ENCODE data around the gene TBCD. TPM values are rescaled to one million over a fixed set of nuclear protein-coding genes. Genes with fewer than 3 reads are reported as not detected.

The TBCD gene
- total RNA-seq, 2 experiments from 2014 or later = 87.8 to 145 TPM

- POLR2A ChIA-PET = interaction anchor here (0.7 kb wide), 1 partner anchor 8 kb away, joined by 3 read pairs; no protein-coding TSS in a partner anchor
Measured at GRCh38 chr17:82835766-82836512, 84.1 kb downstream of the TBCD start.

DNA sequence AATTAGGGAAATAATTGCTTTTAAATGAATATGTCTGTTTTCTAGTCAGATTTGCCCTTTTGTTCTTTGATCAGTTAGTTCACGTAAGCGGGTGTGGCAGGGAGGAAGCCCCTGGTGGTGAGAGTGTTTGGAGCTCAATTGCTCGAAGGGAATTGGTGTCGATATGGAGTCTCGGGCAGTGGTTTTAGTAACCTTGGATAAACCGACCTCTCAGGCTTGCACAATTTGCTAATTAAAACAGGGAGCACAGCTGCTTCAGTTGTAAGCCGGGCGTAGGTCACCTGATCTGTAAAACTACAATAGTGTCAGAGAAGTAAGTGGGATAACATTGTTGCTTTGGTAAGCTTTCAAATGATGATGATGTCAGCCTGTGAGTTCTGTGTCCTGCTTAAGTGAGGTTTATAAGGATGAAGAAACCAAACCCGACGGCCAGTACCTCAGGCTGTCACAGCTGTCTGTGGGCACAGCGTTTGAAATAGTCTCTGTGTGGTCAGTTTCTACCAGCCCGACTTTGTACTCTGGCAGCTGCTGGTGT, 85.0 kb downstream of the TBCD start:
- intact Hi-C loops (cut with micrococcal nuclease; ENCODE audit: unreplicated experiment) = no loop called here
- Histone ChIP-seq H3K9me3 (ENCODE audit: low read length) (no peaks in the 10 kb centered on the region), H2AFZ (ENCODE audit: low read length) (no peak overlapping the region), H3K4me2 (ENCODE audit: low read length) (no peak overlapping the region), H4K20me1 (ENCODE audit: insufficient read depth, low read length) (no peaks in the 10 kb centered on the region), H3K9me2 (ENCODE audit: insufficient read depth, low read length) (no peaks in the 10 kb centered on the region), H3K36me3 (ENCODE audit: insufficient read depth, low read length) (peaks cover 11% of the 10 kb centered on the region; the same call in 1 of the 2 replicates), H3K4me1 (ENCODE audit: insufficient read depth, low read length, poor library complexity, severe bottlenecking) (no peaks in the 10 kb centered on the region), H3K79me2 (ENCODE audit: insufficient read depth, low read depth, low read length) (no peaks in the 10 kb centered on the region), H3K4me3 (ENCODE audit: low read depth, low read length, poor library complexity, severe bottlenecking) (no peak overlapping the region), H3K27ac (ENCODE audit: low read depth, low read length, poor library complexity, severe bottlenecking) (no peak overlapping the region)
- CTCF ChIA-PET (ENCODE audit: unreplicated experiment) = no interaction called here
- POLR2A ChIA-PET = interaction anchor here (0.6 kb wide), 1 partner anchor 848 kb away, joined by 3 read pairs; no protein-coding TSS in a partner anchor
- no peak for DNase-seq (ENCODE audit: low spot score)
- no TSS peak for BruUV-seq (replicated peaks)
- TF ChIP-seq EZH2phosphoT487 (IDR thresholded peaks at IDR 0.05; ENCODE audit: borderline replicate concordance, low read depth, low read length) (no peak), CTCF (conservative IDR thresholded peaks at IDR 0.05; ENCODE audit: low read length) (no peak)

More at GRCh38 chr17:82835766-82836512, 84.1 kb downstream of the TBCD start:
- H3K9me3 ChIP-seq (ENCODE audit: low read length) = no peaks in the 10 kb centered on the region
- DNase-seq (ENCODE audit: low spot score) = no peak
- intact Hi-C loops (cut with micrococcal nuclease; ENCODE audit: unreplicated experiment) = no loop called here
- no TSS peak for BruUV-seq (replicated peaks)
- CTCF ChIA-PET (ENCODE audit: unreplicated experiment) = no interaction called here
- no peaks in the 10 kb centered on the region for H3K9me2 ChIP-seq (ENCODE audit: insufficient read depth, low read length)
- peaks cover 18% of the 10 kb centered on the region; the same call in 1 of the 2 replicates for H3K36me3 ChIP-seq (ENCODE audit: insufficient read depth, low read length)
- TF ChIP-seq EZH2phosphoT487 (IDR thresholded peaks at IDR 0.05; ENCODE audit: borderline replicate concordance, low read depth, low read length) (no peak), CTCF (conservative IDR thresholded peaks at IDR 0.05; ENCODE audit: low read length) (no peak)
- no peak overlapping the region for H3K4me3 ChIP-seq (ENCODE audit: low read depth, low read length, poor library complexity, severe bottlenecking)
- H3K4me2 ChIP-seq (ENCODE audit: low read length) = no peak overlapping the region
- H3K4me1 ChIP-seq (ENCODE audit: insufficient read depth, low read length, poor library complexity, severe bottlenecking) = no peaks in the 10 kb centered on the region
- no peaks in the 10 kb centered on the region for H3K79me2 ChIP-seq (ENCODE audit: insufficient read depth, low read depth, low read length)
- H2AFZ ChIP-seq (ENCODE audit: low read length) = no peak overlapping the region
- no peaks in the 10 kb centered on the region for H4K20me1 ChIP-seq (ENCODE audit: insufficient read depth, low read length)
- H3K27ac ChIP-seq (ENCODE audit: low read depth, low read length, poor library complexity, severe bottlenecking) = no peak overlapping the region

Measured in OCI-LY7 (cell line).